Measurements from ENCODE around the gene ZNF638.
A peak's percentile ranks its signal among the peaks of the same experiment; 100 is the strongest.
"Not testable (repeated sequence)": the region's sequence is repeated elsewhere in the genome, so short reads cannot be mapped to it uniquely, and the experiment has no call there.

ZNF638 gene

GRCh38 chr2:71395471-71395870 is 63.9 kb downstream of the ZNF638 start:
- Histone ChIP-seq H3K36me3 (peaks cover 73% of the 10 kb centered on the region), H3K4me1 (ENCODE audit: control insufficient read depth in 1 of 2, insufficient read depth in 1 of 2, low read depth in 1 of 2, low read length in 1 of 2) (no peaks in the 10 kb centered on the region), H3K9me3 (no peaks in the 10 kb centered on the region), H3K4me3 (ENCODE audit: low read depth in 1 of 2, low read length in 1 of 2) (no peak overlapping the region), H3K27me3 (no peaks in the 10 kb centered on the region), H3K27ac (no peak overlapping the region)
- TF ChIP-seq CTCF (IDR thresholded peaks at IDR 0.05), result no peak

DNA sequence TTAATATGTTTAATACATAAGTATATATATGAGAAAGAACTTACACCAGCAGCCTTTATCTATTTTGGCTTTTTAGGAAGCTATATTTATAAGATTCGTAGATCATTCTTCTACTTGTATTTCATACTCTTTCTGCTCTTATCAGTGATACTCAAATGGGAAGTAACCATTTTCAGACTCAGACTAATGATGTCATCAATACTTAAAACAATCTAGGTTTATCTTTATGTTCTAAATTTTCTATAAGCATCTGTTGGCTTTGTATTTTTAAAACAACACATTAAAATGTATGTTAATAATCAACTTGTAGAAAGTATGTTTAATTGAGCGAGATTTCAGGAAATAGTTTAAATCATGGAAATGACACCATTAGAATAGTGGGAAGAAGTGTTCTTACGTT is 70.8 kb downstream of the ZNF638 start:
- no peaks in the 10 kb centered on the region for H3K27me3 ChIP-seq
- H3K27ac ChIP-seq, result no peak overlapping the region
- no peaks in the 10 kb centered on the region for H3K9me3 ChIP-seq
- H3K36me3 ChIP-seq, result peaks cover 77% of the 10 kb centered on the region
- no peaks in the 10 kb centered on the region for H3K4me1 ChIP-seq (ENCODE audit: control insufficient read depth in 1 of 2, insufficient read depth in 1 of 2, low read depth in 1 of 2, low read length in 1 of 2)
- H3K4me3 ChIP-seq (ENCODE audit: low read depth in 1 of 2, low read length in 1 of 2), result no peak overlapping the region
- TF ChIP-seq CTCF (IDR thresholded peaks at IDR 0.05), result no peak

DNA sequence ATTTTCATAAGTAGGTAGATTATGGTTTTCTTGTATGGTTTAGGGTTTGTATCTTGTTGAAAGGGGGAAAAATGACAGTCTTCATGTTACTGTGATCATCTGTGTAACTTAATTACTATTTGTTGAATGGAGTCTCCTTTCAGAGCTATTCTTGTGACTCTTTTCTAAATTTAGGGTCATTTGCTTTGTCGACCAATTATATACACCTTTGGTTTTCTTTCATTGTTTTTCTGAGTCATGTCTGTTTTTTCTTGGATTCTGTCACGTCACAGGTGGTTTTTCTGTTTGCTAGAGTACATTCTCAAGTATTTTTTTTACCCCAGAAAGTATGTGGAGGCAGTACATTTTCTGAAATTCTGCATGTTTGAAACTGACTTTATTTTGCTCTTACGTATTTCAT is 78.0 kb downstream of the ZNF638 start:
- no peak overlapping the region for H3K27ac ChIP-seq
- H3K4me1 ChIP-seq (ENCODE audit: control insufficient read depth in 1 of 2, insufficient read depth in 1 of 2, low read depth in 1 of 2, low read length in 1 of 2), result no peaks in the 10 kb centered on the region
- H3K36me3 ChIP-seq, result peaks cover 43% of the 10 kb centered on the region
- H3K27me3 ChIP-seq, result no peaks in the 10 kb centered on the region
- TF ChIP-seq CTCF (IDR thresholded peaks at IDR 0.05), result no peak
- H3K9me3 ChIP-seq, result no peaks in the 10 kb centered on the region
- H3K4me3 ChIP-seq (ENCODE audit: low read depth in 1 of 2, low read length in 1 of 2), result no peak overlapping the region

GRCh38 chr2:71410696-71411095 is 79.1 kb downstream of the ZNF638 start:
- Histone ChIP-seq H3K36me3 (peaks cover 33% of the 10 kb centered on the region), H3K9me3 (no peaks in the 10 kb centered on the region), H3K4me3 (ENCODE audit: low read depth in 1 of 2, low read length in 1 of 2) (no peak overlapping the region), H3K27me3 (no peaks in the 10 kb centered on the region), H3K27ac (peak overlapping the region; percentile 33), H3K4me1 (ENCODE audit: control insufficient read depth in 1 of 2, insufficient read depth in 1 of 2, low read depth in 1 of 2, low read length in 1 of 2) (no peaks in the 10 kb centered on the region)
- no peak for TF ChIP-seq CTCF (IDR thresholded peaks at IDR 0.05)

DNA sequence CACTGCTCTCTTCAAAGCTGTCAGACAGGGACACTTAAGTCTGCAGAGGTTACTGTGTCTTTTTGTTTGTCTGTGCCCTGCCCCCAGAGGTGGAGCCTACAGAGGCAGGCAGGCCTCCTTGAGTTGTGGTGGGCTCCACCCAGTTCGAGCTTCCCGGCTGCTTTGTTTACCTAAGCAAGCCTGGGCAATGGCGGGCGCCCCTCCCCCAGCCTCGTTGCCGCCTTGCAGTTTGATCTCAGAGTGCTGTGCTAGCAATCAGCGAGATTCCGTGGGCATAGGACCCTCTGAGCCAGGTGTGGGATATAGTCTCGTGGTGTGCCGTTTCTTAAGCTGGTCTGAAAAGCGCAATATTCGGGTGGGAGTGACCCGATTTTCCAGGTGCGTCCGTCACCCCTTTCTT is 85.3 kb downstream of the ZNF638 start:
- peak overlapping the region; percentile 63 for H3K27ac ChIP-seq
- not testable (repeated sequence) for H3K36me3 ChIP-seq, H3K27me3 ChIP-seq, H3K9me3 ChIP-seq
- peak overlapping the region in 1 of 2 experiments; percentile 57 for H3K4me3 ChIP-seq (ENCODE audit: low read depth in 1 of 2, low read length in 1 of 2)
- H3K4me1 ChIP-seq (ENCODE audit: control insufficient read depth in 1 of 2, insufficient read depth in 1 of 2, low read depth in 1 of 2, low read length in 1 of 2), result peaks cover 8 to 14% of the 10 kb centered on the region in 2 experiments

DNA sequence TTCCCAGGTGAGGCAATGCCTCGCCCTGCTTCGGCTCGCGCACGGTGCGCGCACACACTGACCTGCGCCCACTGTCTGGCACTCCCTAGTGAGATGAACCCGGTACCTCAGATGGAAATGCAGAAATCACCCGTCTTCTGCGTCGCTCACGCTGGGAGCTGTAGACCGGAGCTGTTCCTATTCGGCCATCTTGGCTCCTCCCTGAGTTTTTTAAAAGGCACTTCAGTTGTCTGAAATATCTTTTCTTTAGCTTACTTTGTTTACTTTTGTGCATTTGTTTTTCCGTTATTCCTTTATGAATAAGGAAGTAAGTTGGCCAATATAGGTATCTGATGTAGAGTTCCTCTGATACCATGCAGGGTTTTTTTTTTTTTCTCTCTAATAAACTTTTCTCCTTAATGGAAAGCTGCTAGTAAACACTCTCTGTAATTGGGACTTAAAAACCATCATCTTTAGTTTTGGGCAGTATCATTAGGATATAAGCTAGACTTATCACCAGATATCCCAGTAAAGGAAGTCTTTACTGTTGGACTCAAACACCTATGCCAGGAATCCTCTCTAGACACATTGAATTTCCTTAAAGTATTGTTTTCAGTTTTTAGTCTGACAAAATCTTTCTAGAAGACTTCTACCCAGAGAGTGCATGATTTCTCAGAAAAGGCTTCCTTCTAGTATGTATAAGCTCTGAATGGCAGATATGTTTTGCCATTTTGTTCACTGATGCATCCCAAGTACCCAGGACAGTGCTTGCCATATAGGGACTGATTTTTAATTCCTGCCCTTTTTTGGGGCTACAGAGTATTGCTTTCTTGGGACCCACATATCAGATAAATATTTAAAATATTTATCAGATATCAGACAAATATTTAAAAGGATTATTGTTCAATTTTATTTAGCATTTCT is 86.0 kb downstream of the ZNF638 start:
- Histone ChIP-seq H3K36me3 (no peaks in the 10 kb centered on the region), H3K4me1 (ENCODE audit: control insufficient read depth in 1 of 2, insufficient read depth in 1 of 2, low read depth in 1 of 2, low read length in 1 of 2) (peaks cover 8 to 14% of the 10 kb centered on the region in 2 experiments), H3K27ac (peak overlapping the region; percentile 63), H3K27me3 (no peaks in the 10 kb centered on the region), H3K4me3 (ENCODE audit: low read depth in 1 of 2, low read length in 1 of 2) (peak overlapping the region; percentile 42 to 57), H3K9me3 (no peaks in the 10 kb centered on the region)
- no peak for TF ChIP-seq CTCF (IDR thresholded peaks at IDR 0.05)
